ENCODE measurements around the gene CTDSPL.

CTDSPL gene

DNA sequence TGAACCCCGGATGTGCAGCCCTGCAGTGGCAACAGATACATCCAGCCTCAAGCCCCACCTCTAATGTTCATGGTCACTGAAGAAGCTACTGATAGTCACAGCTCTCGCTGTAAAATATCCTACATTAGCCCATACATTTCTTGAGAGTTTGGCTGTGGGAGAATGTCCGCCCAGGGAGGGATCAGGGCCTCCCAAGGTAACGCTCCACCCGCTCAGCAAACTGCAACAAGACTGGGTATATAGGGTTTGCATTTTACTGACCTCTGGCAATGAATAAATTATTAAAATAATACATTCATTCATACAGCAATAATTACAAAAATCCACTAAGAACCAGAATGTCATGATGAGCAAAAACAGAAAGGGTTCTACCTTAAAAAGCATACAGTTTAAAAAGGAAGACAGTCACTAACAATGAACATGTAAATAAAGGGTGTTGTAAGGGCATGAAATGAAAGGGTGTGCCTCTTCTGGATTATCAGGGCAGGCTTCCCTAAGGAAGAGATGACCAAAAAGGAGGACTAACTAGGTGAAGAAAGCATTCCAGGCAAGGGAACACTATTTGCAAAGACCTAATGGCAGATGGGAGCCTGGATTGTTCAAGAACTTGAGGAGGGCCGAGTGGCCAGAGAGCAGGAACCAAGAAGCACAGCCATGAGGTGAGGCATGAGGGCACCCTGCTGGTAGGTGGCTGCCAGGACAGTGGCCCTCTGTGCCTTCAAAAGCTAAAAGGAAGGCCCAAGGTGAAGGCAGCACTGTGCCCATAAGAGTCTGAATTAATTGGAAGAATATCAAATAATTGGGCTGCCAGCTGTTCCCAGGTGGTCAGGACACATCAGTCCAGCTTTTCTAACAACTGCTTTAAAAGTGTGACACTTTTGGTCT lies 28.1 kb upstream of the CTDSPL start:
- Histone ChIP-seq H3K27ac (no peak overlapping the region), H3K4me3 (no peak overlapping the region)
- TF ChIP-seq, protein P1, sequence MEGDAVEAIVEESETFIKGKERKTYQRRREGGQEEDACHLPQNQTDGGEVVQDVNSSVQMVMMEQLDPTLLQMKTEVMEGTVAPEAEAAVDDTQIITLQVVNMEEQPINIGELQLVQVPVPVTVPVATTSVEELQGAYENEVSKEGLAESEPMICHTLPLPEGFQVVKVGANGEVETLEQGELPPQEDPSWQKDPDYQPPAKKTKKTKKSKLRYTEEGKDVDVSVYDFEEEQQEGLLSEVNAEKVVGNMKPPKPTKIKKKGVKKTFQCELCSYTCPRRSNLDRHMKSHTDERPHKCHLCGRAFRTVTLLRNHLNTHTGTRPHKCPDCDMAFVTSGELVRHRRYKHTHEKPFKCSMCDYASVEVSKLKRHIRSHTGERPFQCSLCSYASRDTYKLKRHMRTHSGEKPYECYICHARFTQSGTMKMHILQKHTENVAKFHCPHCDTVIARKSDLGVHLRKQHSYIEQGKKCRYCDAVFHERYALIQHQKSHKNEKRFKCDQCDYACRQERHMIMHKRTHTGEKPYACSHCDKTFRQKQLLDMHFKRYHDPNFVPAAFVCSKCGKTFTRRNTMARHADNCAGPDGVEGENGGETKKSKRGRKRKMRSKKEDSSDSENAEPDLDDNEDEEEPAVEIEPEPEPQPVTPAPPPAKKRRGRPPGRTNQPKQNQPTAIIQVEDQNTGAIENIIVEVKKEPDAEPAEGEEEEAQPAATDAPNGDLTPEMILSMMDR (IDR thresholded peaks at IDR 0.05), result no peak
- DNase-seq (ENCODE audit: low spot score), result no peak

DNA sequence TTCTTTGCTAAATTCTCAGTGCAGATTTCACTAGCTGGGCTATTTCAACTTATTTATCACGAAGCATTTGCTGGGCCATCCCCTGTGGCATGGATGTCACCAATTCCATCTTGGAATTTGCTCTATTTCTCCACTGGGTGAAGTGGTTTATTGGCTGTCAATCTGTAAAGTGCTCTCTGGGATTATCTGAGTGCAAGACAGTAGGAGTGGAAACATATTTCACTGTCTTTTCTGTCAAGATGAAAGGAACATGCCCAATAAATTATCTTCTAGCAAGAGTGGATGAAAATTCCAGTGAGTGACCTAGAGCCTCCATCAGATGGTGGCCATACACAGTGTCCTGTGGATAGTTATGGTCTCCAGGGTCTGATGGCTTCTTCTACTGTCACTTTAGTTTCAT lies 25.1 kb upstream of the CTDSPL start:
- H3K27ac ChIP-seq, result no peak overlapping the region
- TF ChIP-seq, protein P1 (IDR thresholded peaks at IDR 0.05), result no peak
- DNase-seq (ENCODE audit: low spot score), result no peak
- no peak overlapping the region for H3K4me3 ChIP-seq

DNA sequence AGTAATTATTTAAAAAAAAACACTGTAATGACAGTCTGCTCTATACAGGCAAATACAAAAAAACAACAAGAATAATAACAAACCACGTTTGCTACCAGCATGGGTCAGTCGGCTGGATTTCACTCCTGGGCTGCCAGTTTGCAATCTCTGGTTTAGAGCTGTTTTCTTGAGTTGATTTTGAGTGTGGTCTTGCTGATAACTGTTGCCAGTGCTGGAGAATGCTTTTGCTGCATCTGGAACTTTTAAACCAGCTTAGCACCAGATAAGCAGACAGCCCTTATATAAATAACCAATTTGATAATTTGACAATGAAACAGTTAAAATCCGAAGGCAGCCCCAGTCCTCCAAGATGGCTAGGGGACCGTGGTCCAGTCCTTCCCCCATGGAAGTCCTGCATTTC lies 14.0 kb upstream of the CTDSPL start:
- DNase-seq (ENCODE audit: low spot score), result no peak
- TF ChIP-seq, protein P1 (IDR thresholded peaks at IDR 0.05), result no peak
- H3K27ac ChIP-seq, result no peak overlapping the region
- H3K4me3 ChIP-seq, result no peak overlapping the region

DNA sequence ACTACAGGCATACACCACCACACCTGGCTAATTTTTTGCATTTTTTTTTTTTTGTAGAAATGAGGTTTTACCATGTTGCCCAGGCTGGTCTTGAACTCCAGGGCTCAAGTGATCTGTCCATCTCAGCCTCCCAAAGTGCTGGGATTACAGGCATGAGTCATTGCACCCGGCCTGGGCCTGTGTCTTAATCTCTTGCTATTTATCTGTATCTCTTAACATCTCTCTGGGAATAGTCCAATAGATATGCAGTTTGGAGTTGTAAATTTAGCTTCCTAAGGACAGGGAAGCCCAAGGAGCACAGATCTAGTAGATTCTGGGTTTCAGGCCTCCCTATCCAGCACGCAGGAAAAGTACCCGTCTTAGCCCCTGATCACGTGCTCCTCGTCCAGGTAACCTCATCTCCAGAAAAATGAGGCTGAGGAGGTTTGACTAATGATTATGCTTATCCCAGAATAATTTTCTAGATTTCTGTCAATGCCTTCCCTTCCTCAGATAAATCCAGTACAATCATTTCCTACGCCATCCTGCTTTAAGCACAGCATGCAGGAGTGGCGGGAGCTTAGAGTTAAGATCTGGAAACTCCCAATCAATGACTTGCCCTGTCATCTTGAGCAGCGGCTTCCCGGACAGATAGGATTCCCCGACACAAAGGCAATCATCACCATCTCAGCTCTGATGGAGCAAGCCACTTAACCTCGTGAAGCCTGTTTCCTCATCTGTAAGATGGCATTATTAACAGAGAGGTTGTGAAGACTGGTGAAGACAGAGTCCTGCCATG lies 12.3 kb upstream of the CTDSPL start:
- no peak for DNase-seq (ENCODE audit: low spot score)
- H3K4me3 ChIP-seq, result no peak overlapping the region
- no peak overlapping the region for H3K27ac ChIP-seq
- TF ChIP-seq, protein P1 (IDR thresholded peaks at IDR 0.05), result no peak

DNA sequence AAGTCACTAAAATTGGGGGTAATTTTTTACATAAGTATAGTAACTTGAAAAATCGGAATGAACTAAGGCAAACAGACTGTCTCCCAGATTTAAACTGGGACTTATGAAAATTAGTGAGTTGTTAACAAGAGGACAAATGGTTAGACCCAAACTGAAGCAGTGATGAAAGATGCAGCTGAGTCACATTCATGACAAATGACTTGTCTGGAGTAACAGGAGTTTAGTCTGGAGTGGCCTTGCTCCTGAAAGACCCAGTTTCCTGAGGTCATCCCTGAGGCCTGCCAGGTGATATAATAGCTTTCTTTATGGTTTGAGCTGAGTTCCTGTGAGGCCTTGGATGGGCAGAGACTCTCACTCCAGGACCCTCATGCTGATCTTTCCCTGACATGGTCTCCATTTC lies 9.6 kb upstream of the CTDSPL start:
- TF ChIP-seq, protein P1 (IDR thresholded peaks at IDR 0.05), result no peak
- DNase-seq (ENCODE audit: low spot score), result no peak

DNA sequence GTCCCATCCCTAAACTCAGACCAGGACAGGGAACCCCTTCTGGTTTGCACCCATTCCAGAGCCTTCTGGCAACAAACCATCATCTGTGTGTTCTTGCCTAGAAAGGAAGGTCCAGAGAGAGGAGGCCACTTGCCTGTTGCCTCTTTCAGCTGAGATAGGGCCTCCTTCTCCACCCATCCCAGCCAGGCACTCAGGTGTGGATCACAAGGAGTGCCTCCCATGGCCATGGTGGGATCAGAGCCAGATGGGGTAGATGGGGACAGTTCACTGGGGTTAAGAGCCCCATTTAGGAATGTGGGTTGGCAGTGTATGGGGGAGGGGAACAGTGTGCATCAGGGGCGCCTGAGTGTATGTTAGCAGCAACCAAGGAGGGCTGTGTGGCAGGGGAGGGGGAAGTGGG lies 8.9 kb upstream of the CTDSPL start:
- Histone ChIP-seq H3K27ac (no peak overlapping the region), H3K4me3 (no peak overlapping the region)
- no peak for DNase-seq (ENCODE audit: low spot score)
- TF ChIP-seq, protein P1 (IDR thresholded peaks at IDR 0.05), result no peak

More for the DNA sequence above, 9.6 kb upstream of the CTDSPL start:
- Histone ChIP-seq H3K27ac (no peak overlapping the region), H3K4me3 (no peak overlapping the region)

Measured in coronary artery (tissue), 2 donors.